Measurements from ENCODE around the gene SLC2A5. TPM values are rescaled to one million over a fixed set of nuclear protein-coding genes. Genes with fewer than 3 reads are reported as not detected.

SLC2A5 gene
- total and polyA plus RNA-seq, 9 of the 15 experiments (the other 6 are each of a cell fraction or from before 2014, with no cell fraction given): 0.08 TPM; not detected in 8

- Histone ChIP-seq H3K36me3 (ENCODE audit: control insufficient read depth, insufficient read depth, low read length) (no peaks in the 10 kb centered on the region), H4K20me1 (replicated peaks; ENCODE audit: control insufficient read depth, insufficient read depth, low read length) (no peaks in the 10 kb centered on the region), H3K9me1 (ENCODE audit: control insufficient read depth, insufficient read depth, low read length) (no peaks in the 10 kb centered on the region), H3K27me3 (ENCODE audit: control insufficient read depth in 2 of 2, insufficient read depth in 2 of 2, low read length in 2 of 2) (peaks cover 37 to 50% of the 10 kb centered on the region in 2 experiments; a peak in 4 of 5 replicates), H3K4me2 (ENCODE audit: insufficient read depth, low read length) (no peak overlapping the region), H3K9me3 (replicated peaks; ENCODE audit: control insufficient read depth, insufficient read depth, low read depth, low read length) (no peaks in the 10 kb centered on the region), H3K27ac (ENCODE audit: extremely low read depth, low read depth, low read length) (no peak overlapping the region), H3K79me2 (ENCODE audit: control insufficient read depth, insufficient read depth, low read length) (no peaks in the 10 kb centered on the region), H3K4me3 (no peak overlapping the region), H3K9ac (ENCODE audit: insufficient read depth in 1 of 2, low read depth in 2 of 2, low read length in 2 of 2) (no peak overlapping the region), H2AFZ (ENCODE audit: low read depth, low read length) (no peak overlapping the region), H3K4me1 (replicated peaks in 1 of 2; ENCODE audit: control insufficient read depth in 2 of 2, insufficient read depth in 2 of 2, low read length in 2 of 2) (peaks cover 0 to 10% of the 10 kb centered on the region in 2 experiments; a peak in 3 of 5 replicates)
- ATAC-seq: no peak
- DNase-seq (ENCODE audit: extremely low read depth in 1 of 4, low spot score in 3 of 4): no peak
- 3% methylated on average over 5 of the region's 5 CpGs for WGBS (ENCODE audit: insufficient coverage, low coverage, missing lambda C conversion rate)
- POLR2A ChIA-PET: no interaction called here
- in situ Hi-C loops (cut with MboI): no loop called here
- CTCF ChIA-PET (ENCODE audit: low intra/inter-chr PET ratio): no interaction called here
- no peak for FAIRE-seq
- intact Hi-C loops (cut with micrococcal nuclease): no loop called here
- BruUV-seq (replicated peaks): no TSS peak
- TF ChIP-seq ZBTB2 (IDR thresholded peaks at IDR 0.05): no peak
- 0 out of 2 replicates have a peak, but pooled peaks have one; percentile 5 for TF ChIP-seq JUND (IDR thresholded peaks at IDR 0.05; ENCODE audit: borderline replicate concordance, low read depth, low read length)
- no peak for TF ChIP-seq JUND (tag; IDR thresholded peaks at IDR 0.05; ENCODE audit: borderline replicate concordance, low read depth, low read length)
- peak; percentile 78; the same call in 1 of the 2 replicates for TF ChIP-seq SOX6 (IDR thresholded peaks at IDR 0.05)
- TF ChIP-seq FUS (optimal IDR thresholded peaks at IDR 0.05; ENCODE audit: low read depth, low read length): no peak
- TF ChIP-seq PPARD (CRISPR knock-in tag; IDR thresholded peaks at IDR 0.05): no peak
- no peak for TF ChIP-seq SETDB1 (IDR thresholded peaks at IDR 0.05; ENCODE audit: low read length)
- no peak for TF ChIP-seq ZNF518B (CRISPR knock-in tag; IDR thresholded peaks at IDR 0.05)
- no peak for TF ChIP-seq HMG20A (CRISPR knock-in tag; conservative IDR thresholded peaks at IDR 0.05)
- TF ChIP-seq CBX1 (IDR thresholded peaks at IDR 0.05; ENCODE audit: low read depth): no peak
- peak; percentile 52; the same call in 1 of the 2 replicates for TF ChIP-seq SMARCA4 (IDR thresholded peaks at IDR 0.05)
- TF ChIP-seq SFPQ (IDR thresholded peaks at IDR 0.05; ENCODE audit: low read depth, low read length): no peak
- peak; percentile 12; the same call in 1 of the 2 replicates for TF ChIP-seq TAL1 (IDR thresholded peaks at IDR 0.05)
- TF ChIP-seq ETV5 (CRISPR knock-in tag; IDR thresholded peaks at IDR 0.05; ENCODE audit: low read depth): no peak
- TF ChIP-seq ARID3B (CRISPR knock-in tag; IDR thresholded peaks at IDR 0.05; ENCODE audit: borderline replicate concordance): no peak
Measured at GRCh38 chr1:9075022-9075421, 5.6 kb upstream of the SLC2A5 start.
